ENCODE results near the gene SEMA5A.

The SEMA5A gene

GRCh38 chr5:9537223-9538141, 8.4 kb downstream of the SEMA5A start:
- TF ChIP-seq REST (IDR thresholded peaks at IDR 0.05; ENCODE audit: insufficient read depth in 1 of 2, low read depth in 2 of 2, low read length in 2 of 2): no peak
- TF ChIP-seq SIN3A (IDR thresholded peaks at IDR 0.05; ENCODE audit: borderline replicate concordance, insufficient read depth, low read length): no peak
- no peak for TF ChIP-seq POLR2AphosphoS5 (IDR thresholded peaks at IDR 0.05; ENCODE audit: low read depth, low read length)
- no peak for TF ChIP-seq TAF1 (IDR thresholded peaks at IDR 0.05; ENCODE audit: borderline replicate concordance, insufficient read depth, low read length)
- TF ChIP-seq FOXP2 (optimal IDR thresholded peaks at IDR 0.05; ENCODE audit: borderline replicate concordance, extremely low read depth, extremely low read length, insufficient read depth): no peak

- TF ChIP-seq TAF1 (IDR thresholded peaks at IDR 0.05; ENCODE audit: borderline replicate concordance, insufficient read depth, low read length) (no peak), SIN3A (IDR thresholded peaks at IDR 0.05; ENCODE audit: borderline replicate concordance, insufficient read depth, low read length) (no peak), FOXP2 (optimal IDR thresholded peaks at IDR 0.05; ENCODE audit: borderline replicate concordance, extremely low read depth, extremely low read length, insufficient read depth) (no peak), REST (IDR thresholded peaks at IDR 0.05; ENCODE audit: insufficient read depth in 1 of 2, low read depth in 2 of 2, low read length in 2 of 2) (no peak), POLR2AphosphoS5 (IDR thresholded peaks at IDR 0.05; ENCODE audit: low read depth, low read length) (no peak)
Measured at GRCh38 chr5:9536717-9537116, 9.2 kb downstream of the SEMA5A start.

GRCh38 chr5:9534881-9535517, 10.9 kb downstream of the SEMA5A start:
- TF ChIP-seq POLR2AphosphoS5 (IDR thresholded peaks at IDR 0.05; ENCODE audit: low read depth, low read length) (no peak), SIN3A (IDR thresholded peaks at IDR 0.05; ENCODE audit: borderline replicate concordance, insufficient read depth, low read length) (no peak), REST (IDR thresholded peaks at IDR 0.05; ENCODE audit: insufficient read depth in 1 of 2, low read depth in 2 of 2, low read length in 2 of 2) (no peak), FOXP2 (optimal IDR thresholded peaks at IDR 0.05; ENCODE audit: borderline replicate concordance, extremely low read depth, extremely low read length, insufficient read depth) (no peak), TAF1 (IDR thresholded peaks at IDR 0.05; ENCODE audit: borderline replicate concordance, insufficient read depth, low read length) (no peak)

- TF ChIP-seq TAF1 (IDR thresholded peaks at IDR 0.05; ENCODE audit: borderline replicate concordance, insufficient read depth, low read length) (no peak), FOXP2 (optimal IDR thresholded peaks at IDR 0.05; ENCODE audit: borderline replicate concordance, extremely low read depth, extremely low read length, insufficient read depth) (no peak), REST (IDR thresholded peaks at IDR 0.05; ENCODE audit: insufficient read depth in 1 of 2, low read depth in 2 of 2, low read length in 2 of 2) (no peak), SIN3A (IDR thresholded peaks at IDR 0.05; ENCODE audit: borderline replicate concordance, insufficient read depth, low read length) (no peak), POLR2AphosphoS5 (IDR thresholded peaks at IDR 0.05; ENCODE audit: low read depth, low read length) (no peak)
Measured at GRCh38 chr5:9533562-9534364, 12.1 kb downstream of the SEMA5A start.
